ENCODE results near the gene MLLT3. TPM values are rescaled to one million over a fixed set of nuclear protein-coding genes. Genes with fewer than 3 reads are reported as not detected.

Gene MLLT3
- total and polyA plus RNA-seq, 2 donors (not counting 3 experiments of a cell fraction or from before 2014, with no cell fraction given): 6.1 to 10.0 TPM

- TF ChIP-seq MAX (IDR thresholded peaks at IDR 0.05; ENCODE audit: insufficient read depth, insufficient read length): no peak
- TF ChIP-seq POLR2A (IDR thresholded peaks at IDR 0.05; ENCODE audit: low read depth, low read length): no peak
- no peak for TF ChIP-seq GATA2 (IDR thresholded peaks at IDR 0.05; ENCODE audit: insufficient read depth, insufficient read length, low read depth, low read length)
- TF ChIP-seq JUN (IDR thresholded peaks at IDR 0.05; ENCODE audit: borderline replicate concordance, insufficient read depth, insufficient read length, low read depth): no peak
- TF ChIP-seq POLR2AphosphoS5 (IDR thresholded peaks at IDR 0.05; ENCODE audit: insufficient read depth, low read depth, low read length): no peak
- TF ChIP-seq, protein P1, sequence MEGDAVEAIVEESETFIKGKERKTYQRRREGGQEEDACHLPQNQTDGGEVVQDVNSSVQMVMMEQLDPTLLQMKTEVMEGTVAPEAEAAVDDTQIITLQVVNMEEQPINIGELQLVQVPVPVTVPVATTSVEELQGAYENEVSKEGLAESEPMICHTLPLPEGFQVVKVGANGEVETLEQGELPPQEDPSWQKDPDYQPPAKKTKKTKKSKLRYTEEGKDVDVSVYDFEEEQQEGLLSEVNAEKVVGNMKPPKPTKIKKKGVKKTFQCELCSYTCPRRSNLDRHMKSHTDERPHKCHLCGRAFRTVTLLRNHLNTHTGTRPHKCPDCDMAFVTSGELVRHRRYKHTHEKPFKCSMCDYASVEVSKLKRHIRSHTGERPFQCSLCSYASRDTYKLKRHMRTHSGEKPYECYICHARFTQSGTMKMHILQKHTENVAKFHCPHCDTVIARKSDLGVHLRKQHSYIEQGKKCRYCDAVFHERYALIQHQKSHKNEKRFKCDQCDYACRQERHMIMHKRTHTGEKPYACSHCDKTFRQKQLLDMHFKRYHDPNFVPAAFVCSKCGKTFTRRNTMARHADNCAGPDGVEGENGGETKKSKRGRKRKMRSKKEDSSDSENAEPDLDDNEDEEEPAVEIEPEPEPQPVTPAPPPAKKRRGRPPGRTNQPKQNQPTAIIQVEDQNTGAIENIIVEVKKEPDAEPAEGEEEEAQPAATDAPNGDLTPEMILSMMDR (IDR thresholded peaks at IDR 0.05; ENCODE audit: extremely low read depth in 1 of 2, insufficient read depth in 1 of 2, low read depth in 1 of 2, low read length in 2 of 2): no peak
- TF ChIP-seq MYC (IDR thresholded peaks at IDR 0.05; ENCODE audit: low read depth, low read length): no peak
- TF ChIP-seq EZH2 (IDR thresholded peaks at IDR 0.05; ENCODE audit: borderline replicate concordance, low read depth, low read length, severe bottlenecking): no peak
- TF ChIP-seq FOS (IDR thresholded peaks at IDR 0.05; ENCODE audit: borderline replicate concordance, insufficient read depth, low read length): no peak
- Histone ChIP-seq H3K27ac (ENCODE audit: insufficient read depth, low read depth, low read length) (no peak overlapping the region), H3K9me3 (replicated peaks; ENCODE audit: control insufficient read depth, insufficient read depth, low read length) (no peaks in the 10 kb centered on the region), H3K36me3 (ENCODE audit: control insufficient read depth in 2 of 2, extremely low read depth in 1 of 2, insufficient read depth in 2 of 2, low read length in 2 of 2) (no peaks in the 10 kb centered on the region), H3K4me3 (replicated peaks in 1 of 3; ENCODE audit: insufficient read depth in 1 of 3, low read depth in 1 of 3, low read length in 3 of 3) (no peak overlapping the region), H3K79me2 (ENCODE audit: control insufficient read depth, insufficient read depth, low read length) (no peaks in the 10 kb centered on the region), H3K4me2 (ENCODE audit: insufficient read depth, low read length) (no peak overlapping the region), H3K4me1 (ENCODE audit: control insufficient read depth, extremely low read depth, insufficient read depth, low read length) (no peaks in the 10 kb centered on the region), H3K9me1 (replicated peaks; ENCODE audit: control insufficient read depth, extremely low read depth, insufficient read depth, low read length) (no peaks in the 10 kb centered on the region), H3K27me3 (ENCODE audit: control insufficient read depth in 2 of 2, insufficient read depth in 2 of 2, low read length in 2 of 2) (no peaks in the 10 kb centered on the region), H4K20me1 (replicated peaks; ENCODE audit: control insufficient read depth, extremely low read depth, insufficient read depth, low read length) (no peaks in the 10 kb centered on the region), H3K9ac (replicated peaks; ENCODE audit: extremely low read depth, insufficient read depth, low read length) (no peak overlapping the region), H2AFZ (ENCODE audit: low read depth, low read length) (no peak overlapping the region)
- dilution Hi-C loops (cut with MboI; ENCODE audit: extremely low pct_ligation_motif_present, low sequenced_read_pairs): no loop called here
- ChIA-PET POLR2A (no interaction called here), CTCF (interaction anchor here (0.7 kb wide), 1 partner anchor 13 kb away, joined by 3 read pairs; no protein-coding TSS in a partner anchor)
- BruUV-seq (replicated peaks): no TSS peak
- DNase-seq (ENCODE audit: low read depth, low spot score) (no peak), FAIRE-seq (no peak)
- intact Hi-C loops (cut with micrococcal nuclease): no loop called here
These were observed 155.8 kb downstream of the MLLT3 start for GRCh38 chr9:20466328-20467008.

Data from endothelial cell of umbilical vein (primary cell).